Progenitor cell of endocrine pancreas (in vitro differentiated cells): Measurements from ENCODE around the gene LDHAL6B. TPM values are rescaled to one million over a fixed set of nuclear protein-coding genes. Genes with fewer than 3 reads are reported as not detected.
A peak's percentile ranks its signal among the peaks of the same experiment; 100 is the strongest.

Experiments used
- DNase-seq: peaks from one replicate; pipeline ENCODE4 v3.0.0; 2021; ENCODE audit warnings: low spot score; ENCODE audit not compliant: unreplicated experiment
- H3K27ac Mint-ChIP-seq: 2 replicates; pipeline ENCODE4 v1.8.0; 2021; ENCODE audit warnings: mild to moderate bottlenecking, moderate library complexity, mixed read lengths
- H3K27me3 Mint-ChIP-seq: 2 replicates; pipeline ENCODE4 v1.8.0; 2021; ENCODE audit warnings: mixed read lengths
- H3K36me3 Mint-ChIP-seq: 2 replicates; pipeline ENCODE4 v1.8.0; 2022; ENCODE audit warnings: mixed read lengths; ENCODE audit not compliant: insufficient read depth
- H3K4me1 Mint-ChIP-seq: 2 replicates; pipeline ENCODE4 v1.8.0; 2021; ENCODE audit warnings: low read depth, mixed read lengths
- H3K4me3 Mint-ChIP-seq: 2 replicates; pipeline ENCODE4 v1.8.0; 2021; ENCODE audit warnings: low read depth, mild to moderate bottlenecking, moderate library complexity, mixed read lengths
- H3K9me3 Mint-ChIP-seq: 2 replicates; pipeline ENCODE4 v1.8.0; 2021; ENCODE audit warnings: low read depth, mixed read lengths
- total RNA-seq: library from RNA; stranded (reverse); gene quantifications from 2 replicates; pipeline ENCODE4 v1.2.1, GENCODE V29; 2021
- TF ChIP-seq, protein P1 (sequence below): fragments of 200-600 bp; sonication (generic); IDR thresholded peaks from one replicate; pipeline ENCODE4 v1.5.0; 2021; ENCODE audit warnings: antibody characterized with exemption, mild to moderate bottlenecking; ENCODE audit not compliant: unreplicated experiment

Gene LDHAL6B
- total RNA-seq, 1 donor from 2014 or later: not detected

- Mint-ChIP-seq H3K4me1 (peaks cover 4% of the 10 kb centered on the region), H3K27me3 (no peaks in the 10 kb centered on the region), H3K9me3 (peaks cover 3% of the 10 kb centered on the region), H3K36me3 (peaks cover 16% of the 10 kb centered on the region), H3K4me3 (no peak overlapping the region), H3K27ac (no peak overlapping the region)
- no peak for DNase-seq
- TF ChIP-seq, protein P1, sequence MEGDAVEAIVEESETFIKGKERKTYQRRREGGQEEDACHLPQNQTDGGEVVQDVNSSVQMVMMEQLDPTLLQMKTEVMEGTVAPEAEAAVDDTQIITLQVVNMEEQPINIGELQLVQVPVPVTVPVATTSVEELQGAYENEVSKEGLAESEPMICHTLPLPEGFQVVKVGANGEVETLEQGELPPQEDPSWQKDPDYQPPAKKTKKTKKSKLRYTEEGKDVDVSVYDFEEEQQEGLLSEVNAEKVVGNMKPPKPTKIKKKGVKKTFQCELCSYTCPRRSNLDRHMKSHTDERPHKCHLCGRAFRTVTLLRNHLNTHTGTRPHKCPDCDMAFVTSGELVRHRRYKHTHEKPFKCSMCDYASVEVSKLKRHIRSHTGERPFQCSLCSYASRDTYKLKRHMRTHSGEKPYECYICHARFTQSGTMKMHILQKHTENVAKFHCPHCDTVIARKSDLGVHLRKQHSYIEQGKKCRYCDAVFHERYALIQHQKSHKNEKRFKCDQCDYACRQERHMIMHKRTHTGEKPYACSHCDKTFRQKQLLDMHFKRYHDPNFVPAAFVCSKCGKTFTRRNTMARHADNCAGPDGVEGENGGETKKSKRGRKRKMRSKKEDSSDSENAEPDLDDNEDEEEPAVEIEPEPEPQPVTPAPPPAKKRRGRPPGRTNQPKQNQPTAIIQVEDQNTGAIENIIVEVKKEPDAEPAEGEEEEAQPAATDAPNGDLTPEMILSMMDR: no peak
Measured at GRCh38 chr15:59169251-59169708, 37.4 kb upstream of the LDHAL6B start.

- H3K27ac Mint-ChIP-seq: no peak overlapping the region
- no peak overlapping the region for H3K4me3 Mint-ChIP-seq
- peaks cover 8% of the 10 kb centered on the region for H3K4me1 Mint-ChIP-seq
- H3K27me3 Mint-ChIP-seq: no peaks in the 10 kb centered on the region
- DNase-seq: no peak
- H3K36me3 Mint-ChIP-seq: peaks cover 10% of the 10 kb centered on the region
- TF ChIP-seq, protein P1: no peak
- H3K9me3 Mint-ChIP-seq: peaks cover 3% of the 10 kb centered on the region
Measured at GRCh38 chr15:59170295-59171066, 36.2 kb upstream of the LDHAL6B start.

DNA sequence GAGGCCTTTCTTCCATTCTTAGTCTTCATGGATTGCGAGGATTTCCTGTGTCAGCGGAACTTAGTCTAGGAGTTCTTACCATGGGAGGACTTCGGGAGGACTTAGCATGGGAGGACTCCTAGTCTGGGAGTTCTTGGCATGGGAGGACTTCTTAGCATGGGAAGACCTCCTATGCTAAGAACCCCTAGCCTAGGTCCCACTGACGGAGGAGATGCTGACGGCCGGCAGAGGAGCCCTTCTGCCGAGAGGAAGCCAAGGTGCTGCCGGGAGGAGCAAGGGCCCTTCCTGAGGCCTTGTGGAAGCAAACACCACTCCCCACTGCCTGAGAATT is 35.6 kb upstream of the LDHAL6B start:
- Mint-ChIP-seq H3K36me3 (peaks cover 10% of the 10 kb centered on the region), H3K9me3 (peaks cover 3% of the 10 kb centered on the region), H3K4me1 (peaks cover 7% of the 10 kb centered on the region), H3K4me3 (no peak overlapping the region), H3K27ac (no peak overlapping the region), H3K27me3 (no peaks in the 10 kb centered on the region)
- TF ChIP-seq, protein P1: no peak
- DNase-seq: no peak

DNA sequence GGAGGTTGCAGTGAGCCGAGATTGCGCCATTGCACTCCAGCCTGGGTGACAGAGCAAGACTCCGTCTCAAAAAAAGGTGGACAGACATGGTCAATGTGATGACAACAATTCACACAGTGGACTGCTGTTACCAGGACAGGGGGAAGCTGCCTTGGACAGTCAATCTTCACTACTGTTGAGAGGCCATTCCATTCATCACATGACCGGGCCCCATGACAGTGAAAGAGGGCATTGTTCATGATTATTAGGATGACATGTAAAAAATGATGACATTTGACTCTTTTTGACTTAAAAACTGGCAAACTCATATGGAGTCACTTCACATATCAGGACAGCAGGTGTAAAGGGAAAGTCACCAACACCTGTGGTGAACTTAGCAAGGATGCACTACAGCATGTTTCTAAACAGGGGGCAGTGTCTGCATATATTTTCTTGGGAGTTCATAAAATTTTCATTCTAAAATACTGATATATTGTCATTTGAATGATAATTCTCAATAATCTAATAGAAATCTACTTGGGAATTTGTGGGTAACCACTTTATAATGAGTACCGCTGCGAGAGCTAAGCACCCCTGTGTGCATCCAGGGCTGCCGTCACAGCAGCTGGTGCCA is 34.2 kb upstream of the LDHAL6B start:
- no peak for DNase-seq
- H3K4me3 Mint-ChIP-seq: no peak overlapping the region
- no peak overlapping the region for H3K27ac Mint-ChIP-seq
- peaks cover 3% of the 10 kb centered on the region for H3K9me3 Mint-ChIP-seq
- H3K4me1 Mint-ChIP-seq: peaks cover 4% of the 10 kb centered on the region
- TF ChIP-seq, protein P1: peak; percentile 24
- no peaks in the 10 kb centered on the region for H3K27me3 Mint-ChIP-seq
- H3K36me3 Mint-ChIP-seq: peaks cover 11% of the 10 kb centered on the region

- Mint-ChIP-seq H3K4me3 (no peak overlapping the region), H3K36me3 (peaks cover 10% of the 10 kb centered on the region), H3K4me1 (peaks cover 4% of the 10 kb centered on the region), H3K27me3 (no peaks in the 10 kb centered on the region), H3K27ac (no peak overlapping the region), H3K9me3 (peaks cover 3% of the 10 kb centered on the region)
- TF ChIP-seq, protein P1: no peak
- DNase-seq: no peak
Measured at GRCh38 chr15:59173194-59173593, 33.4 kb upstream of the LDHAL6B start.
